Spleen (tissue), 11 donors: ENCODE results near the gene GRK5. TPM values are rescaled to one million over a fixed set of nuclear protein-coding genes. Genes with fewer than 3 reads are reported as not detected.

Experiments used
- DNase-seq: peaks from one replicate; pipeline ENCODE4 v3.0.0-alpha.2; 2020
- H3K27ac ChIP-seq, 8 donors: fragments of 200-600 bp; sonication (generic) in 7 of 8; 1 replicate in 4 of 8; 2 replicates in 4 of 8; pipeline versions ENCODE4 v1.5.0 to v1.8.0; 2016 to 2021; ENCODE audit warnings: inconsistent platforms in 4 of 8, mild to moderate bottlenecking in 4 of 8, moderate library complexity in 1 of 8
- H3K27me3 ChIP-seq, 7 donors: fragments of 200-600 bp; sonication (generic) in 6 of 7; replicated peaks in 1 of 7; 1 replicate in 4 of 7; 2 replicates in 3 of 7; pipeline versions ENCODE4 v1.5.0 to v1.8.0; 2016 to 2021; ENCODE audit warnings: inconsistent platforms in 3 of 7, mild to moderate bottlenecking in 1 of 7
- H3K36me3 ChIP-seq, 6 donors: fragments of 200-600 bp; sonication (generic) in 5 of 6; 1 replicate in 4 of 6; 2 replicates in 2 of 6; pipeline versions ENCODE4 v1.5.0 to v1.8.0; 2016 to 2021; ENCODE audit warnings: inconsistent platforms in 2 of 6
- H3K4me1 ChIP-seq, 6 donors: fragments of 200-600 bp; sonication (generic) in 5 of 6; 1 replicate in 3 of 6; 2 replicates in 3 of 6; pipeline versions ENCODE4 v1.5.0 to v1.8.0; 2016 to 2021; ENCODE audit warnings: inconsistent platforms in 3 of 6
- H3K4me3 ChIP-seq, 8 donors: fragments of 200-600 bp; sonication (generic) in 7 of 8; 1 replicate in 4 of 8; 2 replicates in 4 of 8; pipeline versions ENCODE4 v1.5.0 to v1.8.0; 2016 to 2021; ENCODE audit warnings: inconsistent platforms in 4 of 8, mild to moderate bottlenecking in 4 of 8, moderate library complexity in 2 of 8
- H3K9me3 ChIP-seq, 8 donors: fragments of 200-600 bp; sonication (generic) in 7 of 8; 1 replicate in 4 of 8; 2 replicates in 4 of 8; pipeline versions ENCODE4 v1.5.0 to v1.8.0; 2016 to 2021; ENCODE audit warnings: inconsistent platforms in 4 of 8
- POLR2A ChIP-seq, 3 donors: fragments of 450-650 bp; IDR thresholded peaks; one replicate each; pipeline ENCODE4 v1.5.1; 2017; ENCODE audit warnings: antibody characterized with exemption in 3 of 3, mild to moderate bottlenecking in 1 of 3
- POLR2AphosphoS5 ChIP-seq, 3 donors: sonication (generic); formaldehyde crosslinking; IDR thresholded peaks; one replicate each; pipeline ENCODE4 v1.5.1; 2017; ENCODE audit warnings: antibody characterized with exemption in 3 of 3
- WGBS, 5 donors: extraction: QIAGEN DNeasy Blood & Tissue Kit in 3 of 5; methylation state at CpG; one replicate each; pipeline versions ENCODE4 v1.1.5 to v1.1.7; 2013 to 2018; 5-methylcytosine and 5-hydroxymethylcytosine counted together
- intact Hi-C: fragments of 100-400 bp; cut with DNase I; formaldehyde crosslinking; loops from one replicate; pipeline ENCODE4 v1.15.0; 2023; ENCODE audit warnings: low total_unique reads
- polyA plus RNA-seq, 3 donors: library from polyadenylated mRNA; stranded (reverse); fragments of 200-250 nt; gene quantifications; one replicate each; pipeline ENCODE4 v1.2.1, GENCODE V29; 2013
- total RNA-seq, 7 donors: library from RNA; depleted of rRNA in 3 of 7; stranded (reverse); fragments of >200 nt in 3 of 7; fragmentation: NEBNext Ultra II Directional in 4 of 7; extraction: Animal tissue kit (Norgen Biotek cat#: 25700) in 4 of 7; gene quantifications; one replicate each; pipeline versions ENCODE4 v1.1.0 to v1.2.1, GENCODE V29; 2016 to 2021
- TF ChIP-seq, protein P1 (sequence below), 11 experiments: fragments of 200-600 bp in 7 of 11; fragments of 450-650 bp in 4 of 11; sonication (generic) in 4 of 11; IDR thresholded peaks in 8 of 11; conservative IDR thresholded peaks in 3 of 11; 1 replicate in 7 of 11; 2 replicates in 4 of 11; pipeline versions ENCODE4 v1.4.0 to v1.8.0; 2016 to 2021; ENCODE audit warnings: antibody characterized with exemption in 11 of 11, inconsistent platforms in 4 of 11, mild to moderate bottlenecking in 1 of 11
- donor health status: healthy with polysubstance abuse.
- donor health status: DM: no; HTN: no; CAD: no; lungs with moderate emphysema.
- donor health status: DM: no; HTN: no; CAD: no.
- donor health status: Bipolar disorder and iron deficiency.
- donor health status: healthy.
- donor health status: DM: no; HTN: no; CAD: no.
- donor health status: DM: yes; HTN: yes; CAD: no.

The GRK5 gene
- total and polyA plus RNA-seq, 10 donors, result 15.5 to 85.2 (median 52.1) TPM

DNA sequence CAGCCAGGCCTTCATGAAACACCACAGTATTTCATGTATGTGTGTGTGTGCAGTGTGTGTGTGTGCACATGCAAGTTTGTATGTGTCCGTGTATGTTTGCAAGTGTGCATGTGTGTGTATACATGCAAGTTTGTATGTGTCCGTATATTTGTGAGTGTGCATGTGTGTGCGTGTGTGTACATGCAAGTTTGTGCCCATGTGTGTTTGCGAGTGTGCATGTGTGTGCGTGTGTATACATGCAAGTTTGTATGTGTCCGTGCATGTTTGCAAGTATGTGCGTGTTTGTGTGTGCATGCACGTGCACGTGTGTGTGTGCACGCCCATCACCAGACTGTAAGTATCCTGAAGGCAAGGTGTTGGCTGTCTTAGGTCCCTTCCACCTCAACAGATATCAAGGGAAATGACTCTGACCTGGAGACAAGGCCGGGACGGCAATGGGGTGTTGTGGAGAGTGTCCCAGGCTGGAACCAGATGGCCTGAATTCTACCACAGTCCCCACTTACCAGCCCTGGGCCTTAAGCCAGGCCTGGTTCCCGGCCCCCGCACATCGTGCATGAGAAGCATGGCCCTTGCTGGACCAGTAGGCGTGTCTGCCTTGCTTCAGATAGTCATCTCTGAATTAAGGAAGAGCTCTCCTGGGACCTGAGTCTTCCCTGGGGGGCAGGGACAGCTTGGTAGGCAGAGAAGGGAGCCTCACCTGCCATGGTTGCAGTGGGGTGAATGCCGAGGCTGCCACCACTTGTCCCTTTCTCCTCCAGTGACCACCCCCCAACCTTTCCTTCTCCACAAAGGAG is 140.0 kb downstream of the GRK5 start:
- intact Hi-C loops, result no loop called here
- Histone ChIP-seq H3K36me3 (peaks cover 0 to 54% (median 12%) of the 10 kb centered on the region in 6 donors), H3K27me3 (no peaks in the 10 kb centered on the region), H3K27ac (peak overlapping the region in 2 of 8 donors; percentile 41 to 57), H3K9me3 (peaks cover 0 to 24% (median 20%) of the 10 kb centered on the region in 8 donors), H3K4me1 (peaks cover 7 to 64% (median 34%) of the 10 kb centered on the region in 6 donors), H3K4me3 (no peak overlapping the region)
- DNase-seq, result peak; percentile 64
- 89 to 95% (median 93%) methylated on average over 14 to 17 of the region's 17 CpGs for WGBS, 5 donors
- TF ChIP-seq, protein P1, sequence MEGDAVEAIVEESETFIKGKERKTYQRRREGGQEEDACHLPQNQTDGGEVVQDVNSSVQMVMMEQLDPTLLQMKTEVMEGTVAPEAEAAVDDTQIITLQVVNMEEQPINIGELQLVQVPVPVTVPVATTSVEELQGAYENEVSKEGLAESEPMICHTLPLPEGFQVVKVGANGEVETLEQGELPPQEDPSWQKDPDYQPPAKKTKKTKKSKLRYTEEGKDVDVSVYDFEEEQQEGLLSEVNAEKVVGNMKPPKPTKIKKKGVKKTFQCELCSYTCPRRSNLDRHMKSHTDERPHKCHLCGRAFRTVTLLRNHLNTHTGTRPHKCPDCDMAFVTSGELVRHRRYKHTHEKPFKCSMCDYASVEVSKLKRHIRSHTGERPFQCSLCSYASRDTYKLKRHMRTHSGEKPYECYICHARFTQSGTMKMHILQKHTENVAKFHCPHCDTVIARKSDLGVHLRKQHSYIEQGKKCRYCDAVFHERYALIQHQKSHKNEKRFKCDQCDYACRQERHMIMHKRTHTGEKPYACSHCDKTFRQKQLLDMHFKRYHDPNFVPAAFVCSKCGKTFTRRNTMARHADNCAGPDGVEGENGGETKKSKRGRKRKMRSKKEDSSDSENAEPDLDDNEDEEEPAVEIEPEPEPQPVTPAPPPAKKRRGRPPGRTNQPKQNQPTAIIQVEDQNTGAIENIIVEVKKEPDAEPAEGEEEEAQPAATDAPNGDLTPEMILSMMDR (IDR thresholded peaks at IDR 0.05 in 8 of 11, conservative IDR thresholded peaks at IDR 0.05 in 3 of 11), result no peak
- TF ChIP-seq POLR2AphosphoS5 (IDR thresholded peaks at IDR 0.05) (peak in 2 of 3 donors; percentile 7 to 47), POLR2A (IDR thresholded peaks at IDR 0.05) (no peak)

DNA sequence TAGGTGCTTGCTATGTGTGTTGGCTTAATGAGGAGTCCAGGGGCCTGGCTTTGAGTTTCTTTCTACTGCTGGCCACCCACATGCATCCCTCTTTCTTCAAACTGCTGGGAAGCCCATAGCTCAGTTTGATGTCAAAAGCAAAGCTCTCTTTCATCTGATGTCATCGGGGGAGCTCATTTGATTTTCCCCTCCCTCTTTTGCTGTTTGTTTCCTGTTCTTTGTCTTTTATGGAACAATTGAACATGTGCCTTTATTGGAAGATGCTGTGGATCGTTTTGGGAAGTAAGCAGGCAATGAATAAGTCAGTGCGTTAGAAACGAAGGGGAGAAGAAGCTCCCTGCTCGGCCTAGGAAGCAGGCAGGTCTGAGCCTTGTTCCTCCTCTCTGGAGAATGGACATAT is 140.7 kb downstream of the GRK5 start:
- 81 to 90% (median 85%) methylated on average over 5 of the region's 5 CpGs for WGBS, 5 donors
- Histone ChIP-seq H3K4me1 (peaks cover 6 to 57% (median 30%) of the 10 kb centered on the region in 6 donors), H3K9me3 (peaks cover 0 to 27% (median 21%) of the 10 kb centered on the region in 8 donors), H3K27me3 (no peaks in the 10 kb centered on the region), H3K27ac (peak overlapping the region in 5 of 8 donors; percentile 6 to 64 (median 49)), H3K36me3 (peaks cover 0 to 59% (median 12%) of the 10 kb centered on the region in 6 donors), H3K4me3 (no peak overlapping the region)
- intact Hi-C loops, result no loop called here
- TF ChIP-seq POLR2AphosphoS5 (IDR thresholded peaks at IDR 0.05) (no peak), POLR2A (IDR thresholded peaks at IDR 0.05) (no peak)
- TF ChIP-seq, protein P1 (IDR thresholded peaks at IDR 0.05 in 8 of 11, conservative IDR thresholded peaks at IDR 0.05 in 3 of 11), result no peak
- DNase-seq, result no peak

DNA sequence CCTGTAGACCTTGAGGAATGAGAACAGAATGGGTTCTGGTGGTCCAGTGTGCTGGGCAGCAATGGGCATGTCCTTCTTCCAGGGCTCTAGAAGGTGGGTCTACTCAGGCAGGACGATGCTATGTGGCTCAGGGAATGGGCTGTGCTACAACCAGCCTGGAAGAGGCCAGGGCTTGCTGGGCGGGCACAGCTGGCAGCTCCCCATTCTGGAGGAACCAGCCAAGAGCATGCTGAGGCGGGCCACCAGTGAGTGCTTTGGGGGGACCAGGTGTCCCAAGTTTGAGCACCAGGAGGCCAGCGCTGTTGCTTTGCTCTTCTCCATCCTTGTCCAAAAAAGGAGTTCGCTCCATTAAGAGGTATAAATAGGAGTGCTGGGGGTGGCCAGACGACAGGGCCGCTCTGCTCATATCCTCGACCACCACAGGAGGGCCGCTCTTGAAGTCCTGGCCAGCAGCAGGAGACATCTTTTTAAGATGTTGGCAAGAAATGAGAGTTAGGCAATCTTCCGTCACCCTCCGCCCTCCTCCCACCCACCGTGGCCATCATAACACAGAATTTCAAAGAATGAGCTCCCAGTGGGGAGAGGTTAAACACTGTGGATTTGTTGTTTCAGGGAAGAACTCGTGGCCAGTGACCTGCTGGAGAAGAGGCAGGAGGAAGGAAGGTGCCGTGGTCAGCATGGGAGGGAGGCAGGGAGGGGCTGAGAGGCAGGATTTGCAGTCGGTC is 141.3 kb downstream of the GRK5 start:
- 66 to 78% (median 67%) methylated on average over 14 to 15 of the region's 15 CpGs for whole genome bisulfite sequencing, 5 donors
- H3K9me3 ChIP-seq, result peaks cover 0 to 27% (median 21%) of the 10 kb centered on the region in 8 donors
- no peaks in the 10 kb centered on the region for H3K27me3 ChIP-seq
- H3K36me3 ChIP-seq, result peaks cover 0 to 54% (median 12%) of the 10 kb centered on the region in 6 donors
- H3K4me3 ChIP-seq, result no peak overlapping the region
- peaks cover 6 to 51% (median 29%) of the 10 kb centered on the region in 6 donors for H3K4me1 ChIP-seq
- intact Hi-C loops, result no loop called here
- peak in 2 of 3 donors; percentile 36 to 47 for TF ChIP-seq POLR2AphosphoS5 (IDR thresholded peaks at IDR 0.05)
- no peak for TF ChIP-seq POLR2A (IDR thresholded peaks at IDR 0.05)
- TF ChIP-seq, protein P1 (IDR thresholded peaks at IDR 0.05 in 8 of 11, conservative IDR thresholded peaks at IDR 0.05 in 3 of 11), result no peak
- peak overlapping the region in 6 of 8 donors; percentile 6 to 64 (median 45) for H3K27ac ChIP-seq
- DNase-seq, result no peak
